CD4-positive, alpha-beta T cell treated with Interleukin-10 for 1 hour (primary cell): ENCODE data around the gene TMEM132A.
A peak's percentile ranks its signal among the peaks of the same experiment; 100 is the strongest.
"Not testable (repeated sequence)": the region's sequence is repeated elsewhere in the genome, so short reads cannot be mapped to it uniquely, and the experiment has no call there.

ENCODE experiments used
- DNase-seq: peaks from one replicate; pipeline ENCODE4 v3.0.0-alpha.2; 2020

TMEM132A gene

GRCh38 chr11:60964801-60965200 is 40.5 kb downstream of the TMEM132A start:
- no peak for DNase-seq

GRCh38 chr11:60966890-60967289 is 42.6 kb downstream of the TMEM132A start:
- no peak for DNase-seq

- DNase-seq, result no peak
Measured at GRCh38 chr11:60968223-60968622, 44.0 kb downstream of the TMEM132A start.

- DNase-seq, result peak; percentile 85
Measured at GRCh38 chr11:60970369-60970774, 46.1 kb downstream of the TMEM132A start.

- DNase-seq, result no peak
Measured at GRCh38 chr11:60970890-60971289, 46.6 kb downstream of the TMEM132A start.

GRCh38 chr11:60971520-60971919 is 47.3 kb downstream of the TMEM132A start, which contains the start of gene CD6:
Gene CD6 (plus strand): TSS chr11:60971680. CDS start chr11:60971866, 186 bp downstream.
- peak; percentile 77 for DNase-seq

GRCh38 chr11:60972182-60973030 is 48.1 kb downstream of the TMEM132A start:
- peak; percentile 52 for DNase-seq

GRCh38 chr11:60973699-60974098 is 49.4 kb downstream of the TMEM132A start:
- DNase-seq, result no peak

- not testable (repeated sequence) for DNase-seq
Measured at GRCh38 chr11:60974316-60974715, 50.1 kb downstream of the TMEM132A start.

- peak; percentile 52 for DNase-seq
Measured at GRCh38 chr11:60974726-60975125, 50.5 kb downstream of the TMEM132A start.

- DNase-seq, result no peak
Measured at GRCh38 chr11:60977224-60977623, 53.0 kb downstream of the TMEM132A start.

- no peak for DNase-seq
Measured at GRCh38 chr11:60977836-60978235, 53.6 kb downstream of the TMEM132A start.

GRCh38 chr11:60978546-60979380 is 54.5 kb downstream of the TMEM132A start:
- peak; percentile 59 for DNase-seq

GRCh38 chr11:60981515-60981914 is 57.3 kb downstream of the TMEM132A start:
- DNase-seq, result no peak

- DNase-seq, result peak; percentile 41
Measured at GRCh38 chr11:60982184-60982583, 57.9 kb downstream of the TMEM132A start.

- DNase-seq, result no peak
Measured at GRCh38 chr11:60984149-60984548, 59.9 kb downstream of the TMEM132A start.

- DNase-seq, result no peak
Measured at GRCh38 chr11:60984636-60985035, 60.4 kb downstream of the TMEM132A start.

GRCh38 chr11:60985501-60985900 is 61.2 kb downstream of the TMEM132A start:
- DNase-seq, result no peak

GRCh38 chr11:60985991-60986915 is 62.0 kb downstream of the TMEM132A start:
- DNase-seq, result peak; percentile 93
